Urothelium cell line (cell line): ENCODE measurements around the gene BANP.
"Not testable (repeated sequence)": the region's sequence is repeated elsewhere in the genome, so short reads cannot be mapped to it uniquely, and the experiment has no call there.

Experiments used
- DNase-seq: peaks from one replicate; pipeline ENCODE4 v3.0.0; 2011; ENCODE audit warnings: low spot score, mixed read lengths
- FAIRE-seq: peaks from 2 replicates; lab custom pipeline; 2011; peaks lifted over from hg19 to GRCh38; lab: Jason Lieb, UNC

Gene BANP

GRCh38 chr16:88094253-88094575 lies 143.0 kb downstream of the BANP start:
- not testable (repeated sequence) for DNase-seq, FAIRE-seq

- DNase-seq, FAIRE-seq: not testable (repeated sequence)
Measured at GRCh38 chr16:88094900-88095299, 143.7 kb downstream of the BANP start.

GRCh38 chr16:88096659-88097058 lies 145.4 kb downstream of the BANP start:
- FAIRE-seq, DNase-seq: not testable (repeated sequence)

- peak; percentile 73 for FAIRE-seq
- DNase-seq: peak; percentile 29
Measured at GRCh38 chr16:88098731-88099562, 147.7 kb downstream of the BANP start.

GRCh38 chr16:88099563-88099890 lies 148.3 kb downstream of the BANP start:
- FAIRE-seq (no peak), DNase-seq (no peak)

GRCh38 chr16:88099956-88100355 lies 148.7 kb downstream of the BANP start:
- DNase-seq: not testable (repeated sequence)

GRCh38 chr16:88100801-88101622 lies 149.8 kb downstream of the BANP start:
- DNase-seq: not testable (repeated sequence)
- peak; percentile 13 for FAIRE-seq

More at GRCh38 chr16:88099956-88100355, 148.7 kb downstream of the BANP start:
- FAIRE-seq: not testable (repeated sequence)

- FAIRE-seq, DNase-seq: not testable (repeated sequence)
Measured at GRCh38 chr16:88101623-88102105, 150.4 kb downstream of the BANP start.

- DNase-seq: no peak
- FAIRE-seq: no peak
Measured at GRCh38 chr16:88102597-88102996, 151.4 kb downstream of the BANP start.

GRCh38 chr16:88103011-88103410 lies 151.8 kb downstream of the BANP start:
- DNase-seq (no peak), FAIRE-seq (no peak)

- FAIRE-seq (peak; percentile 62), DNase-seq (no peak)
Measured at GRCh38 chr16:88103581-88104188, 152.5 kb downstream of the BANP start.

GRCh38 chr16:88104363-88104762 lies 153.1 kb downstream of the BANP start:
- not testable (repeated sequence) for DNase-seq, FAIRE-seq

- FAIRE-seq: peak; percentile 56
- DNase-seq: not testable (repeated sequence)
Measured at GRCh38 chr16:88105574-88106140, 154.4 kb downstream of the BANP start.

- DNase-seq, FAIRE-seq: not testable (repeated sequence)
Measured at GRCh38 chr16:88106566-88106965, 155.3 kb downstream of the BANP start.

GRCh38 chr16:88108762-88109161 lies 157.5 kb downstream of the BANP start:
- DNase-seq (no peak), FAIRE-seq (no peak)

GRCh38 chr16:88109726-88110621 lies 158.7 kb downstream of the BANP start:
- not testable (repeated sequence) for FAIRE-seq, DNase-seq

GRCh38 chr16:88110875-88111494 lies 159.8 kb downstream of the BANP start:
- DNase-seq, FAIRE-seq: not testable (repeated sequence)

GRCh38 chr16:88111976-88112375 lies 160.7 kb downstream of the BANP start:
- not testable (repeated sequence) for DNase-seq, FAIRE-seq

GRCh38 chr16:88113545-88114045 lies 162.4 kb downstream of the BANP start:
- FAIRE-seq: no peak
- DNase-seq: no peak
